ENCODE results near the gene ZBTB7B. TPM values are rescaled to one million over a fixed set of nuclear protein-coding genes. Genes with fewer than 3 reads are reported as not detected.

Gene ZBTB7B
- total and polyA plus RNA-seq, 9 of the 15 experiments (the other 6 are each of a cell fraction or from before 2014, with no cell fraction given) = 0.04 to 46.5 (median 15.2) TPM

GRCh38 chr1:155050560-155051341 is 48.1 kb downstream of the ZBTB7B start, which contains the start of gene ADAM15 (continued):
- no peak for TF ChIP-seq ZNF277 (CRISPR knock-in tag; IDR thresholded peaks at IDR 0.05; ENCODE audit: borderline replicate concordance)
- no peak for TF ChIP-seq HSF4 (CRISPR knock-in tag; IDR thresholded peaks at IDR 0.05; ENCODE audit: borderline replicate concordance)
- TF ChIP-seq SMARCC2 (IDR thresholded peaks at IDR 0.05; ENCODE audit: low read depth) = peak; percentile 50; the same call in 1 of the 2 replicates
- no peak; the same call in none of the 2 replicates for TF ChIP-seq ZNF592 (IDR thresholded peaks at IDR 0.05)
- no peak for TF ChIP-seq ZNF444 (CRISPR knock-in tag; IDR thresholded peaks at IDR 0.05)
- TF ChIP-seq ZC3H8 (IDR thresholded peaks at IDR 0.05) = no peak
- no peak for TF ChIP-seq ETS2 (tag; IDR thresholded peaks at IDR 0.05; ENCODE audit: borderline replicate concordance, poor library complexity, severe bottlenecking)
- no peak for TF ChIP-seq POLR2AphosphoS5 (IDR thresholded peaks at IDR 0.05; ENCODE audit: control insufficient read depth, insufficient read depth, low read depth, low read length)
- peak; percentile 85; the same call in 1 of the 2 replicates for TF ChIP-seq NR1H2 (CRISPR knock-in tag; IDR thresholded peaks at IDR 0.05)
- 0 out of 2 replicates have a peak, but pooled peaks have one; percentile 8 for TF ChIP-seq MEF2D (tag; conservative IDR thresholded peaks at IDR 0.05; ENCODE audit: low read depth)
- TF ChIP-seq ZNF408 (CRISPR knock-in tag; IDR thresholded peaks at IDR 0.05; ENCODE audit: low read depth) = no peak
- no peak for TF ChIP-seq GTF2F1 (IDR thresholded peaks at IDR 0.05; ENCODE audit: low read depth, low read length)
- no peak for TF ChIP-seq RAD51 (IDR thresholded peaks at IDR 0.05; ENCODE audit: borderline replicate concordance, low read depth)
- no peak for TF ChIP-seq RHOXF2B (CRISPR knock-in tag; conservative IDR thresholded peaks at IDR 0.05)
- no peak for TF ChIP-seq CUX1 (CRISPR knock-in tag; IDR thresholded peaks at IDR 0.05)
- 0 out of 2 replicates have a peak, but pooled peaks have one; percentile 45 for TF ChIP-seq LCOR (CRISPR knock-in tag; IDR thresholded peaks at IDR 0.05)
- peak; percentile 67; the same call in 1 of the 2 replicates for TF ChIP-seq ATF7 (IDR thresholded peaks at IDR 0.05)

Measured in K562 (cell line).